Measurements from ENCODE around the gene TCEA3. TPM values are rescaled to one million over a fixed set of nuclear protein-coding genes. Genes with fewer than 3 reads are reported as not detected.

The TCEA3 gene
- total RNA-seq, 1 donor from 2014 or later, result 16.9 TPM

DNA sequence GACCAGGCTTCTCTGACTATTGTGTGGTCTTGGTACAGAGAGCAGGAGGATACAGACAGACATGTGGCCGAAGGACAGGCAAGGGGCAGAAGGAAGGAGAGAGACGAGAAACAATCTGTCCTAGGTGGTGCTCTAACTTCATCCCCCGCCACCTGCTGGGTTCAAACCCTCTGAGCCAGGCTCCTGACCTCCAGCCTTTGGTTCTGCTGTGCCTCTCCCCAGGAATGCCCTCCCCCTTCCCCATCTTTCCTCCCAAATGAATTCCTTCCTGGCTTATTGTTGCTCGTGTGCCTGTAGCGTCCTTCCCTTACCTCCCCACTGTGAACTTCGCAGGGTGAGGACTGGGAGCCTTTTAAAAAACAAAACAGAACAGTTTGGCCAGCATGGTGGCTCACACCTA lies 5.4 kb downstream of the TCEA3 start:
- Mint-ChIP-seq H3K36me3 (ENCODE audit: low read depth) (no peaks in the 10 kb centered on the region), H3K4me3 (ENCODE audit: unreplicated experiment) (no peak overlapping the region), H3K4me1 (ENCODE audit: low read depth) (peaks cover 21% of the 10 kb centered on the region), H3K9me3 (ENCODE audit: low read depth) (no peaks in the 10 kb centered on the region), H3K27me3 (ENCODE audit: low read depth) (no peaks in the 10 kb centered on the region), H3K27ac (ENCODE audit: unreplicated experiment) (no peak overlapping the region)
- TF ChIP-seq CTCF (IDR thresholded peaks at IDR 0.05), result no peak
- DNase-seq (ENCODE audit: low spot score), result no peak

- Mint-ChIP-seq H3K4me3 (ENCODE audit: unreplicated experiment) (no peak overlapping the region), H3K4me1 (ENCODE audit: low read depth) (peaks cover 11% of the 10 kb centered on the region), H3K27ac (ENCODE audit: unreplicated experiment) (no peak overlapping the region), H3K27me3 (ENCODE audit: low read depth) (no peaks in the 10 kb centered on the region), H3K36me3 (ENCODE audit: low read depth) (no peaks in the 10 kb centered on the region), H3K9me3 (ENCODE audit: low read depth) (no peaks in the 10 kb centered on the region)
- DNase-seq (ENCODE audit: low spot score), result no peak
- no peak for TF ChIP-seq CTCF (IDR thresholded peaks at IDR 0.05)
Observed at GRCh38 chr1:23417570-23417969, 7.0 kb downstream of the TCEA3 start.

GRCh38 chr1:23416964-23417363 lies 7.6 kb downstream of the TCEA3 start:
- Mint-ChIP-seq H3K4me1 (ENCODE audit: low read depth) (peaks cover 11% of the 10 kb centered on the region), H3K36me3 (ENCODE audit: low read depth) (no peaks in the 10 kb centered on the region), H3K9me3 (ENCODE audit: low read depth) (no peaks in the 10 kb centered on the region), H3K4me3 (ENCODE audit: unreplicated experiment) (no peak overlapping the region), H3K27ac (ENCODE audit: unreplicated experiment) (no peak overlapping the region), H3K27me3 (ENCODE audit: low read depth) (no peaks in the 10 kb centered on the region)
- no peak for DNase-seq (ENCODE audit: low spot score)
- no peak for TF ChIP-seq CTCF (IDR thresholded peaks at IDR 0.05)

DNA sequence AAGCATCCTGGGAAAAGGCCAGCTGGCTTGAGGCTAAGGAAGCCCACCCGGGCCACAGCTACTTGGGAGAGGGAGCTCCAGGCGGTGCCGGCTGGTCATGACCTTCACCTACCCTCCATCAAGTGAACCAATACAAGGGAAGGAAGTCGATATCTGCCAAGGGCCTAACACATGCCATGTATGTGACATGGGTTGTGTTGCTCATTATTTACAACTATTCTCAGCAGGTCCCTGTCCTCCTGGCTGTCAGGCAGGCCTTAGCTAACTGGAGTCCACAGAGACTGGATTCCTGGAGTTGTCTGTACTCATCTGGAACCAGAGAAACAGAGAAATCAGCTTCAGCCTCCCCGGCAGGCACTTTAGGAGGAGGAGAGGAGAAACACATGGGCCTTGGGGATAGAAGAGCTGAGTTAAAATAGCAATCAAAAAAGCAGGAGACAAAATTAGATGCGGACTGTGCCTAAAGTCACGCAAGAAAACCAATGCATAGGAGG lies 15.7 kb downstream of the TCEA3 start:
- H3K27me3 Mint-ChIP-seq (ENCODE audit: low read depth), result no peaks in the 10 kb centered on the region
- H3K4me3 Mint-ChIP-seq (ENCODE audit: unreplicated experiment), result no peak overlapping the region
- no peaks in the 10 kb centered on the region for H3K36me3 Mint-ChIP-seq (ENCODE audit: low read depth)
- H3K9me3 Mint-ChIP-seq (ENCODE audit: low read depth), result no peaks in the 10 kb centered on the region
- no peak for DNase-seq (ENCODE audit: low spot score)
- TF ChIP-seq CTCF (IDR thresholded peaks at IDR 0.05), result no peak
- peaks cover 34% of the 10 kb centered on the region for H3K4me1 Mint-ChIP-seq (ENCODE audit: low read depth)
- H3K27ac Mint-ChIP-seq (ENCODE audit: unreplicated experiment), result no peak overlapping the region

DNA sequence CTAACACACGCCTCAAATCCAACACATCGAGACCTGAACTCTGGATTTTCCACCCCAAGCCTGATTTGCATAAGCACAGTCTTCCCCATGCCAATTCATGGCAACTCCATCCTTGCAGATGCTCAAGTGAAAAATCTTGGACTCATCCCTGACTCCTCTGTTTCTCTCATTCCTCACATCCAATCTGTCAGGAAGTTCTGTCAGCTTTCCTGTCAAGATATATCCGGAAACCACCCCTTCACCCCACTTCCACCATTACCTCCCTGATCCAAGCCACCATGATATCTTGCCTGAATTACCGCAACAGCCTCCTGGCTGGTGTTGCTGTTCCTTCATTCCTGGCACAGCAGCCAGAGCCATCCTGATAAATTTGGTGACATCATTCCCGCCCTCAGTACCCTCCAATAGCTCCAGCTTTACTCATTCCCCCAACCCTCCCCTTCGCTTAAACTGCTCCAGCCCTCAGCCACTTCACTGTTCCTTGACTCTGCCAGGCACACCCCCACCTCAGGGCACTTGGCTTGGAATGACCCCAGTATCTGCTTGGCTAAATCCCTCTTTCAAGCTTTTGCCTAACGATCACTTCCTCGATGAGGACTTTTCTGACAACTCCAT lies 17.4 kb downstream of the TCEA3 start:
- H3K27ac Mint-ChIP-seq (ENCODE audit: unreplicated experiment), result no peak overlapping the region
- H3K9me3 Mint-ChIP-seq (ENCODE audit: low read depth), result no peaks in the 10 kb centered on the region
- DNase-seq (ENCODE audit: low spot score), result no peak
- H3K4me1 Mint-ChIP-seq (ENCODE audit: low read depth), result peaks cover 44% of the 10 kb centered on the region
- no peak for TF ChIP-seq CTCF (IDR thresholded peaks at IDR 0.05)
- H3K4me3 Mint-ChIP-seq (ENCODE audit: unreplicated experiment), result no peak overlapping the region
- peaks cover 2% of the 10 kb centered on the region for H3K36me3 Mint-ChIP-seq (ENCODE audit: low read depth)
- no peaks in the 10 kb centered on the region for H3K27me3 Mint-ChIP-seq (ENCODE audit: low read depth)
